HG02852 (cell line): ENCODE measurements around the gene GPC5.

Experiments used
- ATAC-seq: cut with Tn5 transposase; IDR thresholded peaks from one replicate; pipeline ENCODE4 v1.9.1; 2021; ENCODE audit warnings: mild to moderate bottlenecking, moderate library complexity; ENCODE audit not compliant: unreplicated experiment

Gene GPC5

DNA sequence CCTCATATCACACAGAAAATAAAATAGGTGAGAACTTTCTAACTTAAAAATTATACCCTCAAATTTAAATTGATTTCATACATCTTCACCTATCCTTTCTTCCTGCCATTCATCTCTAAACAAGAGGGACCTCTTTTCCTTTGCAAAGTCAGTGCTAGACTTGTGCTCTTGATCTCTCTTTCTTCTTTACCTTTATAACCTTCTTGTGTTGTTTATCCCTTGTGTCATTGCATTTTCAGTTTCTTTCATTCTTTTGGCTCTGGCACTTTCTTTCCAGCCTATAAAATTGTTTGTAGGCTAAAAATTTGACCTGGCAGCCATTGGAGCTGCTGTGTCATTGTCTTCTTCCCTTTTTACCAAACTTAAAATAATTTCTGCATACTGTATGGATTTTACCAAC lies 190.1 kb downstream of the GPC5 start:
- no peak for ATAC-seq

DNA sequence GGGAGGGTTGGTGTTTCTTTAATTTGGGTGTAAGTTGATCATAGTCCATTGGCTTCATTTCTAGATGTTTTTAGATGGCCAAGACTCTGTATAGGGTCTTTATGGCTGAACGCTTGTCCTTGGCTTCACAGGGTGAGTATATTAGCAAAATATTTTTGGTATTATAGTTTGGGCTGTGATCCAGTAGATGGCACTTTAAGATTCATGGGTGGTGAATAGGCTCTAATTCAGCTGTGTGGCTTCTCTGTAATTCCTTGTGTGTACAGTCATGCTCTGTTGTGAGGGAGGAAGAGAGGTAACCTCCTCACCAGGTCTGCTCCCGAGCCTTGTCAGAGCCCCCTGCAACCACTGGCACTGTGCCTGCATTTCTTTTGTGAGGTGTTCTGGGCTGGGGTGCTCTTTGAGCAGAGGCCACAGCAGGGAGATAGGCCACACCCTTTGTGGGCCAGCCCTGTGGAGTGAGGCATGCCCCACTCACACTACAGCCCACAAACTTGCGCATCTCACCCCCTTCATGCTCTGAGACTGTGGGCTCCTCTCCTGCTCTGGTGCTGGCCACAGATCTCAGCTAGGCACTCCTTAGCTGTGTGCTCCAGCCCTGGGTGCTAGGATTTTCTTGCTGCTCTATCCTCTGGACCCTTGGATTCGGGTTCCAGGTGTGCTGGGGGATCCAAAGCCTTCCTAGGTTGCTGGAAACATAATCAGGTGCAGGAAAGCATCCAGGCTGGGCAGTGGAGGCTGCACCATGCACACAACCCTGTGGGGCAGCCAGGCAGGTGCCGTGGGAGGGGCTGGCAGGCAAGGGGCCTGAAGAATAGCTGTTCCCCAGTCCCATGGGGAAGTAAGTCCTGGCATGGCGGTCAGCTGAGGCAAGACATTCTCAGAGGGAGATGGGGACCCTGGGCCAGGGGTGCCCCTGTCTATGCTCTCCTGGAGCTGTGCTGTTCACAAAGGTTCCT lies 193.9 kb downstream of the GPC5 start:
- ATAC-seq, result no peak

- no peak for ATAC-seq
Observed at GRCh38 chr13:91593456-91593855, 195.0 kb downstream of the GPC5 start.

- no peak for ATAC-seq
Observed at GRCh38 chr13:91594061-91594460, 195.6 kb downstream of the GPC5 start.

GRCh38 chr13:91595677-91596076 lies 197.3 kb downstream of the GPC5 start:
- no peak for ATAC-seq

DNA sequence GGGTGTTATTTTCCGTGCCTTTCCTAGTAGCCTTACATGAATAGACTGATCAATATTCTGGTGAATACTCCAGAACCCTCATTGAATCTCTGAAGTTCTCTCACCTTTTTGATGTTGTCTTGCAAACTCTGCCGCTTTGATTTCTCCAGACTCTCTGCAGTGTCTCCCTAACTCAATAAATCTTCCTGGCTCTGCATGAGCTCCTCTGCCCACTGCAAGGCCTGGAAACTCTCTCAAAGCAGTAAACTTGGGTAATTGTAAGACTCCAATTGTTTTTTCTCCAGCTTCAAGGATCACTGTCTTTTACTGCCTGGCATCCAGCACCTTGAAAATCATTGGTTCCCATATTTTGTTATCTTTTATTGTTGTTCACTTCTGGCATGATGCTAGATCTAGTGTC lies 198.4 kb downstream of the GPC5 start:
- no peak for ATAC-seq

- ATAC-seq, result no peak
Observed at GRCh38 chr13:91598655-91599054, 200.2 kb downstream of the GPC5 start.

DNA sequence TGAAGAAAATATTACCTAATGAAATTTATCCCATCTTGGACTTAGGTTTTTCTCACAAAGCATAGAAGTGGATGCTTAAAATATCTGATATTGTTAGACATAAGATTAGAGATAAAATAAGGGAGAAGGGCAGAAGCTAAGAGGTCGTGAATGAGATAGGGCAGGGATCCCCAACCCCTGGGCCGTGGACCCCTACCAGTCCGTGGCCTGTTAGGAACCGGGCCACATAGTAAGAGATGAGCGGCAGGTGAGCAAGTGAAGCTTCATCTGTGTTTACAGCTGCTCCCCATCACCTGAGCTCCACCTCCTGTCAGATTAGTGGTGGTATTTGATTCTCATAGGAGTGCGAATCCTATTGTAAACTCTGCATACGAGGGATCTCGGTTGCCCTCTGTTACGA lies 202.9 kb downstream of the GPC5 start:
- ATAC-seq, result no peak

GRCh38 chr13:91601807-91602206 lies 203.4 kb downstream of the GPC5 start:
- ATAC-seq, result no peak

GRCh38 chr13:91609353-91609752 lies 210.9 kb downstream of the GPC5 start:
- ATAC-seq, result no peak

GRCh38 chr13:91618315-91618714 lies 219.9 kb downstream of the GPC5 start:
- no peak for ATAC-seq

- ATAC-seq, result no peak
Observed at GRCh38 chr13:91620670-91621141, 222.3 kb downstream of the GPC5 start.

GRCh38 chr13:91621161-91621560 lies 222.7 kb downstream of the GPC5 start:
- no peak for ATAC-seq

DNA sequence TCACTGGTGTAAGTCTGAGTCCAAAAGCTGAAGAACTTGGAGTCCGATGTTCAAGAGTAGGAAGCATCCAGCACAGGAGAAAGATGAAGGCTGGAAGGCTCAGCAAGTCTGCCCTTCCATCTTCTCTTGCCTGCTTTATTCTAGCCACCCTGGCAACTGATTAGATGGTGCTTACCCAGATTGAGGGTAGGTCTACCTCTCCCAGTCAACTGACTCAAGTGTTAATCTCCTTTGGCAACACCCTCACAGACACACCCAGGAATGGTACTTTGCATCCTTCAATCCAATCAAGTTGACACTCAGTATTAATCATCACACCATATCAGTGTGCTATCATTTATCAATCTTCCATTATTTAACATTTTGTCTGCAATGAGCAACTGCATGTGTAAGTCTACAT lies 223.5 kb downstream of the GPC5 start:
- ATAC-seq, result no peak

DNA sequence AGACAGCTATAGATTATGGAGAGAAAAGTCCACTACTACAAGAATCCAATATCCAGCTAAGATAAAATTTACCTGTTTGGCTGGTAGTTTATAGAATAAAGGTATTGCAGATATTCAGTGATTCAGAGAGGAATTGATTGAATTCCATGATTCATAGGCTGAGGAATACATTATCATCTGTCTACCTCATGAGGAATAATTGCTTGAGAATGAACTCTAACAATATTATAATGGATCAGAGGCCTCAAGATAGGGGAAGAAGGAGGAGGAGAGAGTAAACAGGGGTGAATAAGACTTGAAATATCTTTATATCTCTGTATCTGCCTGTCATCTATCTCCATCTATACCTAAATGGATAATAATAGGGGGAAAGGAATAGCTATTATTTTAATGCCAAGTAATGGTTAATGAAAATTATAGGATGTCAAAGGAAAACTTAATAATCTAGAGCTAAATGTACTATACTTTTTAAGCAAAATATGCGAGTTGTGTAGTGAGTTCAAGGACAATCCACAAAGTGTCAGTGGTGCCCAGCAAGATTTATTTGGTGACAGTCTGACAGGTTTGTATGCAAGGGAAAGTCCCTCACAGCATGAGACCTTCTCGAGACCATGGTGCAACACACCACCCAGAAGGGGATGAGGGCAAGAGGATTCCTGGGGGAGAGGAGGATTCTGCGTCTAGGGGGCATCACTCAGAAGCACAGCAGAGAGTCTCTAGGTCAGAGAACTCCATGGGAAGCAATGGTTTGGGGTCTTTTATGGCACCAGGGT lies 224.5 kb downstream of the GPC5 start:
- no peak for ATAC-seq

GRCh38 chr13:91627952-91628739 lies 229.7 kb downstream of the GPC5 start:
- no peak for ATAC-seq

GRCh38 chr13:91630946-91631345 lies 232.5 kb downstream of the GPC5 start:
- no peak for ATAC-seq

DNA sequence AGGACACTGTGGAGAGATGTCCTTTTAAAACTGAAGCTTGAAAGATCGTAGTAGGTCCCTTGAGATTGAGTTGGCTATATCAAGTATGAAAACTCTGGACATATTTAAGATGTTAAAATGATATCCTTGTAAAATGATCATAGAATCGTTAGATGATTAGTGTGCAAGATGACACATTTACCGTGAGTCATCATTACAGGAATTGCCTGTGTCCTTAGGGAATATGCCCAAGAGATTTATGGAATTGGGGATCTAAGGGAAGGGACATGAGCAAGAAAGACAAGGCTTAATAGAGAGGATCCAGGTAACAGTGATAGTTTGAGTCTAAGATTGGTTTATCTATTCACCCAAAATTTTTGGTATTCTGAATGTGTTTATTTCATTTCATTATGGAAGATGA lies 233.7 kb downstream of the GPC5 start:
- ATAC-seq, result no peak

DNA sequence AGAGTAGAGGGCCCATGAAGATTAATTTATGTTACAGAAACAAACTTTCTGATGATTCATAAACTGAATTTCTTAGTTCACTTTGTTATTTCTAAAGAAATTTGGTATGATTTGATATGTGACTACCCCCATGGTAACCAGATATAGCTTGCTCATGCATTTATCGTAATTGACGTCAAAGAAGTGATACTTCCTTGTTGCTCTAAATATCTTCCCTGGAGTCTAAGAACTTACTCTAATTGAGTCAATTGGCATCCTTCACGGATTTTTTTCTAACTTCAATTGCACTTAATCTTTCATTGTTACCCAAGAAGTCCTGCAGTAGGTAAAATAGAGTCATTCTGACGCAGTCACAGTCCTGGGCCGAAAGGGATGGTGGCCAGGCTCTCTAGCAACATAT lies 240.9 kb downstream of the GPC5 start:
- ATAC-seq, result no peak

- no peak for ATAC-seq
Observed at GRCh38 chr13:91643394-91643793, 245.0 kb downstream of the GPC5 start.

DNA sequence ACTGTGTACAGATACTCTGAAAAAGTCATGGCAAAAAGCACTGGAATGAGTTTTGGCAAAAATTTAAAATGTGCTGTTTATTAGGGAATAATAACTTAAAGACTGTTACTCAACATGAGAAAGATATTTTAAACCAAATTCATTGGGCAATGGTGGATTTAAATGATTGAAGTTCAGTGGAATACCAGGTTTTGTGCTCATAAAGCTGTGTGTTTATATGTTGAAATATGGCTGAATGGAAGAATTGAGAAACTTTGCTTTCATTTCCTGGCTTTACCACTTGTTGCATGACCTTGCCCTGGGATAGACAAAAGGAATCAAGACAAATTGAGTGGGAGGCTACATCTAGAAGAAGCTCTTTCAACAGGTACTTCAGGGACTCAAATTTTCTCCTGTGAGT lies 246.4 kb downstream of the GPC5 start:
- no peak for ATAC-seq
